Measurements from ENCODE around the gene OR6F1. TPM values are rescaled to one million over a fixed set of nuclear protein-coding genes. Genes with fewer than 3 reads are reported as not detected.
"Not testable (repeated sequence)": the region's sequence is repeated elsewhere in the genome, so short reads cannot be mapped to it uniquely, and the experiment has no call there.

OR6F1 gene
- total RNA-seq: not detected

DNA sequence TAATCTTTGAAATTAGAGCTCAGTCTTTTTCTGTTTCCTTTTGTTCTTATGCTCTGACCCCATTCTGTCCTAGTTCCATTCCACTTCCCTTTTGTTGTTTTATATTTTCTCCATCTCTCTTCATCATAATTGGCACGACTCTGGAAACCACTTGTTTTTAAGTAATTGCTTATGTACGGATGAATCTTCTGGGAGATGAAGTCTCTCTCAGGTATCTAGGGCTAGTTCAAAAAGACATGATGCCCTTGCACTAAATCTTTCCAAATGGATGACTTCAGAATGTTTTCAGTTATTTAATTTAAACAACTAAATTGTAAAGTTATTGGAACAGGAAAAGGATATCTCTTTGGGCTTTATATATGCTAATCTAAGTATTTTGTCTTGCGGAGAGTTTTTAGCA, at the start of gene OR6F1:
Gene OR6F1 (minus strand): TSS at position 101 of the 400 bp plus-strand sequence. CDS start 3,891 bp downstream, outside the sequence.
- Histone ChIP-seq H3K27ac (no peak within 1 kb of the TSS), H3K4me3 (no peak within 1 kb of the TSS), H3K9me3 (peaks cover 0 to 7% (median 2%) of the 10 kb centered on the region in 4 donors), H3K27me3 (no peaks in the 10 kb centered on the region), H3K36me3 (no peaks in the 10 kb centered on the region), H3K4me1 (no peaks in the 10 kb centered on the region)
- no peak for DNase-seq
- 85 to 91% methylated on average over 3 of the region's 3 CpGs for WGBS, 2 donors
- no peak for ATAC-seq (ENCODE audit: low FRiP score in 2 of 2)
- TF ChIP-seq EP300 (IDR thresholded peaks at IDR 0.05) (no peak), POLR2AphosphoS5 (IDR thresholded peaks at IDR 0.05) (no peak), POLR2A (IDR thresholded peaks at IDR 0.05) (no peak)
- TF ChIP-seq, protein P1, sequence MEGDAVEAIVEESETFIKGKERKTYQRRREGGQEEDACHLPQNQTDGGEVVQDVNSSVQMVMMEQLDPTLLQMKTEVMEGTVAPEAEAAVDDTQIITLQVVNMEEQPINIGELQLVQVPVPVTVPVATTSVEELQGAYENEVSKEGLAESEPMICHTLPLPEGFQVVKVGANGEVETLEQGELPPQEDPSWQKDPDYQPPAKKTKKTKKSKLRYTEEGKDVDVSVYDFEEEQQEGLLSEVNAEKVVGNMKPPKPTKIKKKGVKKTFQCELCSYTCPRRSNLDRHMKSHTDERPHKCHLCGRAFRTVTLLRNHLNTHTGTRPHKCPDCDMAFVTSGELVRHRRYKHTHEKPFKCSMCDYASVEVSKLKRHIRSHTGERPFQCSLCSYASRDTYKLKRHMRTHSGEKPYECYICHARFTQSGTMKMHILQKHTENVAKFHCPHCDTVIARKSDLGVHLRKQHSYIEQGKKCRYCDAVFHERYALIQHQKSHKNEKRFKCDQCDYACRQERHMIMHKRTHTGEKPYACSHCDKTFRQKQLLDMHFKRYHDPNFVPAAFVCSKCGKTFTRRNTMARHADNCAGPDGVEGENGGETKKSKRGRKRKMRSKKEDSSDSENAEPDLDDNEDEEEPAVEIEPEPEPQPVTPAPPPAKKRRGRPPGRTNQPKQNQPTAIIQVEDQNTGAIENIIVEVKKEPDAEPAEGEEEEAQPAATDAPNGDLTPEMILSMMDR (IDR thresholded peaks at IDR 0.05): no peak

- Histone ChIP-seq H3K27ac (no peak within 1 kb of the TSS), H3K4me1 (no peaks in the 10 kb centered on the region), H3K4me3 (no peak within 1 kb of the TSS), H3K36me3 (no peaks in the 10 kb centered on the region), H3K27me3 (no peaks in the 10 kb centered on the region), H3K9me3 (no peaks in the 10 kb centered on the region)
- TF ChIP-seq EP300 (IDR thresholded peaks at IDR 0.05) (no peak), POLR2A (IDR thresholded peaks at IDR 0.05) (no peak), POLR2AphosphoS5 (IDR thresholded peaks at IDR 0.05) (no peak)
- TF ChIP-seq, protein P1 (IDR thresholded peaks at IDR 0.05): no peak
- no peak for ATAC-seq (ENCODE audit: low FRiP score in 2 of 2)
- WGBS, 2 donors: 91 to 93% methylated on average over 3 of the region's 3 CpGs
- DNase-seq: no peak
Observed at GRCh38 chr1:247760456-247760855, 44.0 kb upstream of the OR6F1 start, which contains the start of gene OR1C1. OR1C1 (minus strand) TSS chr1:247760556; CDS start chr1:247758406, 2,150 bp downstream.

- H3K27me3 ChIP-seq; DNase-seq; H3K4me3 ChIP-seq; H3K4me1 ChIP-seq; H3K36me3 ChIP-seq; ATAC-seq (ENCODE audit: low FRiP score in 2 of 2); H3K27ac ChIP-seq: not testable (repeated sequence)
- WGBS, 2 donors: 83 to 100% methylated on average over 1 of the region's 1 CpG
- H3K9me3 ChIP-seq: peaks cover 0 to 10% (median 2%) of the 10 kb centered on the region in 4 donors
Observed at GRCh38 chr1:247754311-247754710, 37.9 kb upstream of the OR6F1 start.

DNA sequence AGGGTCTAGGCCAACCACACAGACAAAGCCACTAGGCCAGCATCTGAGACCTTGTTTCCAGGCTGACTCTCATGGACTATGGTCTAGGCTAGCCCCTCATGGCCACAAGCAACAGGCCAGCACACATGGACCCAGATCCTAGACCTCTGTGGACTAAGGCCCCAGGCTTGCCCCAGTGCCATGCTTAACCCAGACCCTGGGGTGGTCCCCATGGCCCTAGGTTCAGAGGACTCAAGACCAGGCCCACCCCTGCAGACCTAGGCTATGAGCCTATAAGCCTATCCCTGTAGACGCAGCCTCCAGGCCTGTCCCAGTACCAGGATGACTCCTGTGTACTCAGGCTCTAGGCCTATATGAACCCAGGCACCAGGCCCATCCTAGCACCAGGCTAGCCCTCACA, 33.4 kb upstream of the OR6F1 start:
- WGBS, 2 donors: 86 to 91% methylated on average over 1 of the region's 1 CpG
- ATAC-seq (ENCODE audit: low FRiP score in 2 of 2) (peak in 1 of 2 donors; percentile 55), DNase-seq (no peak)
- Histone ChIP-seq H3K27me3 (no peaks in the 10 kb centered on the region), H3K27ac (no peak overlapping the region), H3K9me3 (peaks cover 0 to 10% (median 3%) of the 10 kb centered on the region in 4 donors), H3K4me1 (no peaks in the 10 kb centered on the region), H3K4me3 (no peak overlapping the region), H3K36me3 (no peaks in the 10 kb centered on the region)
- TF ChIP-seq, protein P1 (IDR thresholded peaks at IDR 0.05): no peak
- TF ChIP-seq EP300 (IDR thresholded peaks at IDR 0.05) (no peak), POLR2A (IDR thresholded peaks at IDR 0.05) (no peak), POLR2AphosphoS5 (IDR thresholded peaks at IDR 0.05) (no peak)

- no peak for DNase-seq
- TF ChIP-seq, protein P1 (IDR thresholded peaks at IDR 0.05): no peak
- no peak for TF ChIP-seq POLR2AphosphoS5 (IDR thresholded peaks at IDR 0.05)
- TF ChIP-seq POLR2A (IDR thresholded peaks at IDR 0.05): no peak
- TF ChIP-seq EP300 (IDR thresholded peaks at IDR 0.05): no peak
- Histone ChIP-seq H3K36me3 (no peaks in the 10 kb centered on the region), H3K4me3 (no peak within 1 kb of the TSS), H3K9me3 (peaks cover 0 to 10% (median 3%) of the 10 kb centered on the region in 4 donors), H3K27me3 (no peaks in the 10 kb centered on the region), H3K4me1 (no peaks in the 10 kb centered on the region), H3K27ac (no peak within 1 kb of the TSS)
- 94 to 95% methylated on average over 2 of the region's 2 CpGs for WGBS, 2 donors
- ATAC-seq (ENCODE audit: low FRiP score in 2 of 2): no peak
Observed at GRCh38 chr1:247748041-247748440, 31.6 kb upstream of the OR6F1 start, which contains the start of gene OR14A2. OR14A2 (minus strand) TSS chr1:247748141.
